GM19397 (cell line): ENCODE results near the gene SHROOM2.

ENCODE experiments used
- ATAC-seq: cut with Tn5 transposase; IDR thresholded peaks from one replicate; pipeline ENCODE4 v1.9.1; 2021; ENCODE audit warnings: mild to moderate bottlenecking, moderate library complexity; ENCODE audit not compliant: unreplicated experiment

Gene SHROOM2

DNA sequence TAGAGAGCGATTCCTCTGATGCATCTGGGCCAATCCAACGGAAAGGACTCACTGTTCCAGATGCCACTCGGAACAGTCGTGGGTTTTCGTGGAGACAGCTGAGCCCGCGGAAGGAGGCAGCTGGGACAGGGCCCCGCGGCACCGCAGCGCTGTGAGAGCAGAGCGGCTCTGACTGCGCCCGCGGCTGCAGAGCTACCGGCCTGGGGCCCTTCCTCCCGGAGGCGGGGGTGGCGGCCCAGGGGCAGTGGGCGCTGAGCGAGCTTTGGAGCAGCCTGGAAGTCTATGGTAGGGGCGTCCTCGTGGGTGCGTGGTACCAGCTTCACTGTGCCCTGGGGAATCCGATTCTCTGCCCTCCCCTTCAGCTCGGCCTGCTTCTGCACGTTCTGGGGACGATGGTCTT, 205.8 kb downstream of the SHROOM2 start:
- ATAC-seq, result no peak

DNA sequence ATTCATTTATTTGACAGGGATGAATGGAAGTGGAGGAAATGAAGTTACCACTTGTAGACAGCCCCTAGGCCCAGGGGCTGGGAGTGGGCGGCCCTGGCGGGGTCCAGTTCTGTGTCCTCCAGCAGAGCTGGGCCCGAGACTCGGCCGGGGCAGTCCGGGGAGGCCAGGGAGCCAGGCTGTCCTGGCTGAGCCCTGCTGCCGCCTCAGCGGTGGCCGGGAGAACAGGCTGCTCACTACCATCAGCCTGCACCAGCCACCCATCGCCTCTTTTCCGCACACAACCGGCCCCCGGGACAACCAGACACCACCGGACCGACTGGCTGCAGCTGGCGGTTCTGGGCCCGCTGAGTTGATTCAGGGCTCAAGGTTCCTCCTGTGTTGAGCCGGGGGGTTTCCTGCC, 206.5 kb downstream of the SHROOM2 start:
- no peak for ATAC-seq

DNA sequence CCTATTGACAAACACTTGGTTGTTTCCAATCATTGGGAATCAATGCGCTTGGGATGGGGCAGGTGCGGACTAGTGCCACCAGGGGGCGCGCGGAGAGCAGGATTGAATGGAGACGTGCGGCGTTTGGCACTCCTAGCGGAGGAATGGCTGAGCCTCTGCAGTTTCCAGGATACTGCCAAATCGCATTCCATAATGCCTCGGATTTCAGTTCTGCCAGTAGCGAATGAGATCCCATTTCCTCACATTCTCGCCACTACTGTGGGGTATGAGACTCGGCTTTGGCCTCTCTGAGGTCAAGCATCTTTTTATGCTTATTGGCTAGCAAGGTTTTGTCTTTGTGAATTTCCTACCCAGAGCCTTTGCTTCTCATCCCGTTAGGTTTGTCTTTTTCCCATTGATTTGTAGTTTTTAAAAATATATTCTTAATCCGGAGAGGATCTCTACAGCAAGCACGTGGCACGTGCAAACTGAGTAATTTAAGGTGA, 209.7 kb downstream of the SHROOM2 start:
- ATAC-seq, result no peak

DNA sequence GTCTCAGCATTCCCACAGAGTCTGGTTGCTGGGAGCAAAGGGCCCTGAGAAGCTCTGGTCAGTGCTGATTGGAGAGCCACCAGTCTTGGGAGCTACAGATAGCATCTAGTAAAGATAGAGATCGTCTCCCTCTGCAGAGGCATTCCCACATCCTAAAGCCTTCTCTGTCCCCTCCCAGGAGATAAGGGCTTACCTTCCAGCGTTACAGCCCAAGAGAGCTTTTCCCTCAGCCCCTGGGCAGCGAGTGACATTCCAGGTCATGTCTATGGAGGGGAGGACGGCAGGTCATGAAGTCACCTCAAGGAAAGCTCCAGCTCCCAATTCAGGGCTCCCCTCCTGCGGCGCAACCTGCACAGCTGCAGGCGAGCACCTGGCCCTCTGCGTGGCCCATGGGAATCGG, 210.8 kb downstream of the SHROOM2 start:
- no peak for ATAC-seq

DNA sequence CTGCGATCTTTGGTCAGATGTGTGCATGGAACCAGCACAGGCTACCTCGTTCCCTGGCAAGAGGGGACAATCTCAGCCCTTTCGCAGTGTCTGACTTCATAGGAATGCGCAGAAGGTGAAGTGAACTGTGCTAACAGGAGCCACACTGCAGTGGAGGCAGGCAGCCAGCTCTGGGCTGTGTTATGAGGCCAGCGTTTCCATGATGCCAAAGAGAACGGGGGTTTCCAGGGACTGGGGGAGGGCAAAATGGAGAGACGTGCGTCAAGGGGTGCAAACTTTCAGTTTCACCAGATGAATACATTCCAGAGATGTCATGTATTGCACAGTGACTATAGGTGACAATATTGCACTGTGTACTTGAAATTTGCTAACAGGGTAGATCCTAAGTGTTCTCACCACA, 211.3 kb downstream of the SHROOM2 start:
- no peak for ATAC-seq
